Activated CD8-positive, alpha-beta memory T cell treated with anti-CD3 and anti-CD28 coated beads for 36 hours (primary cell): ENCODE measurements around the gene STK16. TPM values are rescaled to one million over a fixed set of nuclear protein-coding genes. Genes with fewer than 3 reads are reported as not detected.
"Not testable (repeated sequence)": the region's sequence is repeated elsewhere in the genome, so short reads cannot be mapped to it uniquely, and the experiment has no call there.

Experiments
- CTCF ChIA-PET: fragments of 350-600 bp; sonication (Branson Sonifier 250); formaldehyde crosslinking; loops from one replicate; lab custom pipeline; 2021; ENCODE audit warnings: antibody characterized with exemption; lab: Charles Lee
- POLR2A ChIA-PET: fragments of 350-600 bp; sonication (Branson Sonifier 250); formaldehyde crosslinking; loops from one replicate; lab custom pipeline; 2021; ENCODE audit warnings: antibody characterized with exemption; lab: Charles Lee
- total RNA-seq, 2 experiments: library from RNA; stranded (reverse); gene quantifications; one replicate each; pipeline ENCODE4 v1.2.3, GENCODE V29; 2021

STK16 gene
- total RNA-seq, 2 experiments from 2014 or later = 34.4 to 35.8 TPM

DNA sequence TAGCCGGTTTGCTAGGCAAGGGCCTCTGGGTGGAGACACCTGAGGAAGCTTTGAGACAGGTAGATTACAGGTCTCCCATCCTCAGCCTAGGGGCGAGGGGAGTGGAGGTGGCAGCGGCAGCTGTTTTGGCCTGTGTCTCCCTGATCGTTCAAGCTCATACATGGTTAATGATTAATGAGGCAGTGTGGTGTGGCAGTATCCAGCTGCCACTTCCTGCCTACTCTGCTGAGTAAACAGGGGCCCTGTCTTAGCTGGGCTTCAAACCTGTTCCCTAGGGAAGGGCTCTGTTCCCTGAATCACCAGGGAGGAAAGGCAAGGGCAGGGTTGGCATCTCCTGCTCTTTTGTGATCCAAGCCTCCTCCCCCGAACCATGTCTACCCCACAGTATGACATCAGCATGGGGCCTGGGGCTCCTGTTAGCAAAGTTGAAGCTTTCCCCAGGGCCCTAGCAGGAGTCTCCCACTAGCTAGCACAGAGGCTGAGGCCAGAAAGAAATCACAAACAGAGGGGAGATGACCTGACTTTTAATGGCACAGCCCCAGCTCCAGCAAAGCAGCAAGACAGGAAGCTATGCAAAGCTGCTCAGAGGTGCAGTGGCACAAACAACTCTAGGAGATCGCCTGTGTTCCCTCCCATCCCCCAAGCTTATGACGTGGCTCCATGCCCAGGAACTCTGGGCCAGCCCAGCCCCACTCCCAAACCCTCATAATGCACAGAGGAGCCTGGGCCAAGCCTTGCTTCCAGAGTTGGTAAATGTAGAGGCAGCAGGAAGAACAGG lies 4.1 kb downstream of the STK16 start:
- ChIA-PET POLR2A (interaction anchor here (0.7 to 3.3 kb wide), 8 partner anchors 12 to 90 kb away, joined by 3 to 22 read pairs (median 3); partner anchors contain the start of genes ANKZF1, ATG9A, DNAJB2 and ZFAND2B), CTCF (interaction anchor here (0.9 to 3.6 kb wide), 7 partner anchors 19 to 85 kb away, joined by 3 to 23 read pairs (median 5); partner anchors contain the start of genes ANKZF1, ATG9A and DNAJB2)

DNA sequence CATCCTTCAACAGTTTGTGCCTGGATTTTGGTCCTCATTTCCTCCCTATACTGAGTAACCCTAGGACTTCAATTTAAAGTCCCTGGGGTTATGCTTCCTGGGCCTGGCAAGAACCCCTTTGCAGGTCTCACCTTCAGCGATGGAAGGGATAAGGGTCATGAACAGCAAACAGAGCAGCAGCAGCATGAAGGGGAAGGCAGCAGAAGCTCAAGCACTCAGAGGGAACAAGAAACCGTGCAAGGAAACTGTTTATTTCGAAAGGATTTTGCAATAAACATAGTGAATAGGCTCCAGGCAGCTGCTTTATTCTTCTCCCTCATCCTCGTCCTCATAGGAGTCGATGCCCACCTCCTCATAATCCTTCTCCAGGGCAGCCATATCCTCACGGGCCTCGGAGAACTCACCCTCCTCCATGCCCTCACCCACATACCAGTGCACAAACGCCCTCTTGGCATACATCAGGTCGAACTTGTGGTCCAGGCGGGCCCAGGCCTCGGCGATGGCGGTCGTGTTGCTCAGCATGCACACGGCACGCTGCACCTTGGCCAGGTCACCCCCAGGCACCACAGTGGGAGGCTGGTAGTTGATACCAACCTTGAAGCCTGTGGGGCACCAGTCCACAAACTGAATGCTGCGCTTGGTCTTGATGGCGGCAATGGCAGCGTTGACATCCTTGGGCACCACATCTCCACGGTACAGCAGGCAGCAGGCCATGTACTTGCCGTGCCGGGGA lies 4.9 kb downstream of the STK16 start:
- ChIA-PET CTCF (interaction anchor here (0.9 to 6.2 kb wide), 7 partner anchors 20 to 86 kb away, joined by 3 to 35 read pairs (median 5); partner anchors contain the start of genes ANKZF1, ATG9A and DNAJB2), POLR2A (interaction anchor here (1.3 to 5.1 kb wide), 4 partner anchors 20 to 29 kb away, joined by 4 to 37 read pairs (median 13); partner anchors contain the start of genes ANKZF1, ATG9A and DNAJB2)

DNA sequence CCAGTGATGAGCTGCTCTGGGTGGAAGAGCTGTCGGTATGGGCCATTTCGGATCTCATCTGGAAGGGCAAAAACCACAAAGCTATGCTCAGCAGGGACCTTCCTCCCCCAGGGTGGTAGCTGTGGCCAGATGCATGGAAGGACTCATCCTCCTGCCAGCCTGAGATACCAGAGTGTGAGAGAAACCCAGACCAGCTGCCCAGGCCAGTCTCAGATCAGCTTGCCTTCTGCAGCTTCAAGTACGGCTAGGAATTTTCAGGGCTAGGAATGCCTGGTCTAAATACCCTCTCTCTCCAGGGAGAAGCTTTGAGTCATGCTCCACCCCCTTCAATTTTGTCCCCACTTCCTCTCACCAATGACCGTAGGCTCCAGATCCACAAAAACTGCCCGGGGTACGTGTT lies 6.4 kb downstream of the STK16 start:
- POLR2A ChIA-PET = interaction anchor here (0.8 to 5.1 kb wide), 6 partner anchors 19 to 75 kb away, joined by 3 to 37 read pairs (median 4); partner anchors contain the start of genes ANKZF1, ATG9A, CNPPD1 and DNAJB2
- CTCF ChIA-PET = interaction anchor here (0.9 to 6.4 kb wide), 6 partner anchors 14 to 92 kb away, joined by 3 to 56 read pairs (median 8); partner anchors contain the start of genes ANKZF1, ATG9A, DNAJB2 and NHEJ1

DNA sequence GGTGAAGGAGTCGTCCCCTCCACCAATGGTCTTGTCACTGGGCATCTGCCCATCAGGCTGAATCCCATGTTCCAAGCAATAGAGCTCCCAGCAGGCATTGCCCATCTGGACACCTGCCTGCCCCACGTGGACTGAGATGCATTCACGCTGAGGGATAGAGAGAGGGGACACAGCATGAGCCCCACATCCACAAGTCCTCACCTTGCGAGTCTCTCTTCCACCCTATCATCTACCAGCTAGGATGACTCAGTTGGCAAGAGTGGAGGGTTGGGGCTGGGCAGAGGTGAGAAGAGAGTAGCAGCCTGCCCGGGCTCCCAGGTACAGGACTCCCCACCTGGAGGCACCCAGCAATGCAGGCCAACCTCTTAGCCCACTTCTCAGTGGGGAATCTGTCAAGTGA lies 6.8 kb downstream of the STK16 start:
- ChIA-PET CTCF (interaction anchor here (0.9 to 6.4 kb wide), 6 partner anchors 14 to 93 kb away, joined by 3 to 56 read pairs (median 8); partner anchors contain the start of genes ANKZF1, ATG9A, DNAJB2 and NHEJ1), POLR2A (interaction anchor here (0.5 to 5.1 kb wide), 8 partner anchors 20 to 310 kb away, joined by 3 to 57 read pairs (median 6); partner anchors contain the start of genes ANKZF1, ATG9A, CNPPD1 and DNAJB2)

DNA sequence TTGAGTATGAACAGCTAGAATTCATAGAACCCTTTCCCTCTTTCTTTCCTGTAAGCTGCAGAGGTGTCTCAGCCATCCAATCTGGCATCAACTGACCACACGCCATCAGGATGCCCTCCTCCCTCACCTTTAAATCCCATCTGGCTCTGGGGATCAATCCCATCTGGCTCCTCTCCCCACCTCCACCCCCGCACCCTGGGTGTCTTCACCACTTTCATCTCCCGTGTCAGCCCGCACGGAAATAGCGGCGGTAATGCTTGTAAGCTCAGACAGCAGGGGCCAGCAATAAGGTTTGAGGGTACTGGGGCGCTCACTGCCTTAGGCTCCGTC lies 7.3 kb downstream of the STK16 start:
- POLR2A ChIA-PET = interaction anchor here (0.5 to 5.1 kb wide), 17 partner anchors 8 to 853 kb away, joined by 3 to 57 read pairs (median 6); partner anchors contain the start of genes ABCB6, ANKZF1, ATG9A and CNPPD1
- CTCF ChIA-PET = interaction anchor here (0.9 to 6.4 kb wide), 7 partner anchors 13 to 93 kb away, joined by 3 to 56 read pairs (median 5); partner anchors contain the start of genes ANKZF1, ATG9A, DNAJB2 and NHEJ1

DNA sequence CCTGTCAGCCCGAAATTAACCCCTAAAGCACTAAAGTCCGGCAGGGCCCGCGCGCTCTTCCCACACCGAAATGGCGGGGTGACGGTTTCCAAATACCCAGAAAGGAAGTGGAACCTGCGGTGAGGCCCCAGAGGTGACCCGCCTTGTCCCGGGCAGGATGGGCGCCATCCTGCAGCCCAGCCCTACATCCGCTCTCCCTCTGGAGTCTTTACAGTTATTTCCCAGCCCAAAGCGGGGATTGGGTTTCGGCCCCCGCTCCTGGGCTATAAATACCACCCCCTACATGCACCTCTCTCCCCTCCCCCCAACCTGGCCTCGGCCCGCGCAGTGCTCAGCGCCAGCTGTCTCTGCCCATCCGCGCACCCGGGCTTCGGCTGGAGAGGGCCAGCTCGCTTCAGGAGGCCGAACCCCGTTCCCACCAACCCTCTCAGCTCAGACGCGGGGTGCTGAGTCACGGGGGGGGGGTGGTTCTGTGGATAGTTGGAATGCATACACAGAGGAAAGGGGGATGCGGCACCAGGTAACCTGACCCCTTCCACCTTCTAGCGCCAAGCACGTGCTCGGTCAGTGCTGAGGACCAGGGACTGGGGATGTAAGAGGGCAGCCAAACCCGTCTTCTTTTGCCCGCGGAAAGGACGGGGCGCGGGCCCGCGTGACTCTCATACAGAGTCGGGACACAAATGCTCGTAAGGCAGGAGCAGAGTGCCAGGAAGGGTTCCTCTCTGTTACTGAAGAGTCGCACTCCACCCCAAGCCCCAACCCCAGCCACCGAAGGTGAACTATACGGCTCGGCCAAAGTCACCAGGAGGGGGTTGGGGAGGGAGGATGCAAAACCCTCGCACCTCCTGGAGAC lies 7.8 kb downstream of the STK16 start, which contains the start of gene TUBA4B:
Gene TUBA4B, plus strand, starts transcription at position 344 of the 853 bp plus-strand sequence. Its CDS starts 165 bp downstream, at position 509.
- CTCF ChIA-PET = interaction anchor here (0.6 to 6.4 kb wide), 7 partner anchors 14 to 273 kb away, joined by 3 to 56 read pairs (median 5); partner anchors contain the start of genes ANKZF1, ATG9A, DNAJB2 and NHEJ1
- POLR2A ChIA-PET = interaction anchor here (0.5 to 5.1 kb wide), 17 partner anchors 8 to 853 kb away, joined by 3 to 57 read pairs (median 8); partner anchors contain the start of genes ABCB6, ANKZF1, ATG9A and CTDSP1

DNA sequence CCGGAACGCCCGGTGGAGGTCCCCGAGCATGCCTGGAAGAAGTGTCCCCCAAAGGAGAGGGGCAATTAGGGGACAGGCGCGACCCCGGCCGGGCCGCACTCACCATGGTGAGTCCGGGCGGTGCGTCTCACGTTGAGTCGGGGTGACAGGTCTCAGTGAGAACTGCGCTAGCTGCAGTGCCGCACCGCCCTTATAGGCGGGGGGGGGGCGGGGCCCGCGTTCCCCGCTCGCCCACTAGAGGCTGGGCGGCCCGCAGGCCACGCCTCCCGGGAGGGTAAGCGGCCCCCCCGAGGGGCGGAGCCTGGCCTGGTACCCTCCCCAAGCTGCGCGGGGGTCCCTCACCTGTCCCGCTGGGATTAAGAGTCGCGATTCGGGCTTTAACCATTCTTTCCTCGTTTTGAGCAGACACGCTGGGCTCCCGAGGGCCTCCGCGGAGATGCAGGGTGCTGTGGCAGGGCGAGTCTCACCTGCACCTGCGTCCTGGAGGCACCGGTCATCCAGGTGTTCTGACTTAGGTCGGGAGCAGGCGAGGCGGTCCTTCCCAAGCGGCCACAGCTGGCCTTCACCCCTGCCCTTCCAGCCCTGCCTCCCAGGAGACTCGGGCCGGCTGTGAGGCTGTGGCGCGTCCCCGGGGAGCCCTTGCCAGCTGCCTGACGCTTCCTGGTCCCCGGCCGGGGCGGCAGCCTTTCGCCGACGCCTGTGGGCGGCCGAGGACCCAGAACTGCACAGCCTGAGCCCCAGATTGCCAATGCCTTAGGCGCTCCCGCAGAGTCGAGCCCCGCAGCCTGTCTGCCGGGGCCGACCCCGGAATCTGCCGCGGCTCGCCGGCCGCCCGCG lies 8.7 kb downstream of the STK16 start, which contains the start of gene TUBA4A:
Gene TUBA4A, minus strand, starts transcription at position 166 of the 837 bp plus-strand sequence. Its CDS starts 60 bp downstream, at position 106.
- CTCF ChIA-PET = interaction anchor here (0.6 to 6.4 kb wide), 7 partner anchors 8 to 274 kb away, joined by 3 to 56 read pairs (median 6); partner anchors contain the start of genes DNAJB2, GLB1L, NHEJ1 and STK16
- POLR2A ChIA-PET = interaction anchor here (0.6 to 5.1 kb wide), 10 partner anchors 9 to 134 kb away, joined by 4 to 57 read pairs (median 12); partner anchors contain the start of genes ABCB6, ANKZF1, ATG9A and CNPPD1

DNA sequence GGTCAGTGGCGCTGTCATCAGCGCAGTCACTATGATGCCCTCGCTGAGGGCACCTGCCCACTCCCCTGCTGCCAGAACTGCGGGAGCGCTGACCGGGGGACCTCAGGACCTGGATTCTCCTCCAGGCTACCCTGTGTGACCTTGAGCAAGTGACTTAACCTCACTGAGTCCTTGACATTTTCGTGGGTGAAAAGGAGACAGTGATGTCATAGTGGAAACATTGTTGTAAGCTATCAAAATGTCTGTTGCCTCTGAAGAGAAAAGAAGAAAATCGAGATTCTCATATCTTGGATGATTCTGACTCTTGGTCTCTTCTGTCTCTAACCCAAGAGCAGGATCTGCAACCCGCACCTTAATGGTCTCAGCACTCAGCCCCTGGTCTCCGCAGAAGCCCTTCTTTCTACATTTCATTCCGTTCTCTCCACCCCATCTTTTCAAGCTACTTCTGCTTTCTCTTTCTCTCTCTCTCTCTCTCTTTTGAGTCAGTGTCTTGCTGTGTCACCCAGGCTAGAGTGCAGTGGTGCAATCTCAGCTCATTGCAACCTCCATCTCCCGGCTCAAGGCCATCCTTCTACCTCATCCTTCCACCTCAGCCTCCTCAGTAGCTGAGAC lies 9.4 kb downstream of the STK16 start:
- POLR2A ChIA-PET = interaction anchor here (1.3 to 5.1 kb wide), 7 partner anchors 10 to 78 kb away, joined by 6 to 57 read pairs (median 20); partner anchors contain the start of genes ABCB6, ANKZF1, ATG9A and CNPPD1
- CTCF ChIA-PET = interaction anchor here (1.0 to 6.4 kb wide), 5 partner anchors 9 to 46 kb away, joined by 4 to 56 read pairs (median 6); partner anchors contain the start of genes DNAJB2, GLB1L and STK16

DNA sequence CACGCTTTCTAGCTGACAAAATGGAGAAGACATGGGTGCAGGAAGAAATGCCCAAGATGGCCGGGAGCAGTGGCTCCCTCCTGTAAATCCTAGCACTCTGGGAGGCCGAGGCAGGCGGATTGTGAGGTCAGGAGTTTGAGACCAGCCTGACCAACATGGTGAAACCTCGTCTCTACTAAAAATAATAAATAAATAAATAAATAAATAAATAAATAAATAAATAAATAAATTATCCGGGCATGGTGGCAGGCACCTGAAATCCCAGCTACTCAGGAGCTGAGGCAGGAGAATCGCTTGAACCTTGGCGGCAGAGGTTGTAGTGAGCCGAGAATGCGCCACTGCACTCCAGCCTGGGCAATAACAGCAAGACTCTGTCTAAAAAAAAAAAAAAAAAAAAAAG lies 13.7 kb downstream of the STK16 start:
- CTCF ChIA-PET = interaction anchor here (0.7 to 2.0 kb wide), 3 partner anchors 11 to 36 kb away, joined by 3 to 8 read pairs (median 3); no protein-coding TSS in a partner anchor
- POLR2A ChIA-PET = not testable (repeated sequence)

DNA sequence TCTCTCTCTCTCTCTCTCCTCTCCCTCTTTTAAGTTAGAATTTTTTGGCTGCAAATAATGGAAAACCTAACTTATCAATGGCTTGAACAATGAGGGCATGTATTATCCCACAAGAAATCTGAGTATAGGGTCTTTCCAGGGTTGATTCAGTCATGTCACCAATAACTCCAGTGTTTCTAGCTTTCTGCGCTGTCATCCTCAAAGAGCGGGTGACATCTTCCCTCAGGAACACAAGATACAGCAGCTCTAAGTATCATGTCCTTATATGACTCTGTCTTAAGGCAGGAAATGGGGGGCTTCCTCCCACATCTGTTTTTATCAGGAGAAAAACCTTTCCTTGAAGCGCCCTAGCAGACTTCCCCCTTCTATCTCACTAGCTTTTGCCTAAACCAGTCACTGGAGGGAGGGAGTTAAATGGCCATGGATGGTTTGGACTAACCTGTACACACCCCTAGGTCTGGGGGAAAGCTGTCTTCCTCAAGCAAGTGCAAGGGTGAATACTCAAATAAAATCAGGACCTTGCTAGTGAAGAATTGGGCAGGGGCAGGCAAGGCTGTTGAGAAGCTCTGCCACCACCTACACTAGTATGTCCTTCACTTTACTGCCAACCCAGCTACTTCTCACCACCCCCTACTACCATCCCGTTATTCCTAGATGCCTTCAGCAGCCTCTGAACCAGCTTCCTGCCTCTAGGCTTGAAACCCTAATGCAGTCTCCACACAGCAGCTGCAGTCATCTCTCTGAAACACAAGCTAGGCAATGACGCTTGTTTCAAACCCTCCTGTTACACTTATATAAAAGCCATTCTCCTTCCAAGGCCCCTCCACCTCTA lies 16.0 kb downstream of the STK16 start:
- ChIA-PET POLR2A (interaction anchor here (0.6 kb wide), 1 partner anchor 12 kb away, joined by 3 read pairs; no protein-coding TSS in a partner anchor), CTCF (interaction anchor here (1.4 to 1.5 kb wide), 3 partner anchors 13 to 106 kb away, joined by 3 to 7 read pairs (median 5); no protein-coding TSS in a partner anchor)

DNA sequence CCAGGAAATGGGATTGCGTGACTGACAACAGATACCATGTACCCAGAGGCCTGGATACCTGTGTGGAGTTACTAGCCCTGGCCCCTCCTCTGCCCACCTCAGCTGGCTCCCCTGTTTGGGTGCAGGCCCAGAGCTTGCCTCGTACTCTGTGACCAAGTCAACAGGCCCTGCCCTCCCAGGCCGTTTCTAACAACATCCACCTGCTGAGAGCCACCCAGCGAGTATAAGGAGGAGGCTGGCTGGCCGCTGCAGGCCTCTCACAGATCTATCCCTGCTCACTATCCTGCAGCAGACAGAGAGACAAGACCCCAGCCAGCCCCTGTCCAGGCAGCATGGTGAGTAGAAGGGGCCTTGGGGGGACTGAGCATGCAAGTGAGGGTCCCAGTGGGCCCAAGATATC lies 21.0 kb downstream of the STK16 start:
- ChIA-PET CTCF (interaction anchor here (1.1 kb wide), 1 partner anchor 29 kb away, joined by 4 read pairs; no protein-coding TSS in a partner anchor), POLR2A (no interaction called here)

DNA sequence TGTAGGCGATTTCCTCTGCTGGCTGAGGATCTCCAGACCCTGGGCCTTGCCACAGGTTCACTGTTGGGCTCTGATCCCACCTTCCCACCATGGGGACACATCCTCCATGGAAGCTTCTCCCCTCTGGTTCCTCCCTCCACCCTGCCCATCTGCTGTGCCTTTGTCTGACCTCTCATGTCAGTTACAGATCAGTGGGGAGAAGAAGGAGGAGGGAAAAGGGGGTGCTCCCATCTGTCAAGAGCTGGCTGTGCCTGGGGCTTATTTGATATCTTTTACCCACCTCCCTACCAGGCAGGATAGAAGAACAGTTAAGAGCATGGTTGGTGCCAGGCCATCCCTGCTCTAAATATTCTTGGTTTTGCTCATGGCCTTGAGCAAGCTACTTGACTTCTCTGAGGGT lies 21.6 kb downstream of the STK16 start:
- ChIA-PET POLR2A (no interaction called here), CTCF (no interaction called here)

DNA sequence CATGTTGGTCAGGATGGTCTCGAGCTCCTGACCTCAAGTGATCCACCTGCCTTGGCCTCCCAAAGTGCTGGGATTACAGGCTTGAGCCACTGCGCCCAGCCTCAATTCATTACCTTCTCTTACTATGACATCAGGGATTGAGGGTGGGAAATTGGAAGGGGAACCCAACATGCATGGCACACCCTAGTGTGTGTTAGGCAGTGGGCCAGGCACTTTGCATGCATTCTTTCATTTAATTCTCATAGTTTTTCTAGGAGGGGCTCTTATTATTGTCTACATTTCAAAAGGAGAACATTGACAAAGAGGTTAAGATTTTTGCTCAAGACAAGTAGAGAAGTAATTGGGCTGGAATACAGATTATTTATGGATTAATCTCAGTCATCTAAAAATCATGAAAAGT lies 23.0 kb downstream of the STK16 start:
- CTCF ChIA-PET = interaction anchor here (0.7 to 2.4 kb wide), 2 partner anchors 10 to 29 kb away, joined by 3 to 9 read pairs; partner anchors contain the start of gene DNAJB2
- POLR2A ChIA-PET = no interaction called here

DNA sequence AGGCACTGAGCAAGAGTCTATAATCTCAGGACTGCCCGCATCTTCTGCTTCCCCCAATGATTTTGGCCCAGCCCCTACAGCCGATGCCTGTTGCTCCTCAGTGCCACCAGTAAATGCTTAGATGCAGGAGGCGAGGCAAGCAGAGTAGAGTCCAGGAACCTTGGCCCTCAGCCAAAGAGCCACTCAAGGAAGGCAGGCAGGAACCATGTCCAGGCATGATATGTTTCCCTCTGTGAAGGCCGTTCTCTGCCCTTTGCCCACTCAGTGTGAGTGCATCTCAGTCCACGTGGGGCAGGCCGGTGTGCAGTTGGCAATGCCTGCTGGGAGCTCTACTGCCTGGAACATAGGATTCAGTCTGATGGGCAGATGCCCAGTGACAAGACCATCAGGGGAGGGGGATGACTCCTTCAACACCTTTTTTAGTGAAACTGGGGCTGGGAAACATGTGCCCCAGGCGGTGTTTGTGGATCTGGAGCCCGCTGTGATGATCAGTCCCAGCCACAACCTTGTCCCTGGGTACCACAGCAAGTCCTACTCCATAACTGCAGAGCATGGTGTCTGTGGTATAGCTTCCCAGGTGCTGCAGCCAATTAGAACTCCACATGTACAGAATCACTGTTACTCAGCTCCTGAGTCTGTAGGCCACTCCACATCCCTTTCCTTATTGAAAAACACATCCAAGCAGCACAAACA lies 24.2 kb downstream of the STK16 start:
- CTCF ChIA-PET = interaction anchor here (1.2 to 2.4 kb wide), 3 partner anchors 9 to 97 kb away, joined by 4 to 9 read pairs (median 5); partner anchors contain the start of gene DNAJB2
- POLR2A ChIA-PET = no interaction called here
